Pulmonary artery endothelial cell (primary cell): ENCODE data around the gene SPECC1L. TPM values are rescaled to one million over a fixed set of nuclear protein-coding genes. Genes with fewer than 3 reads are reported as not detected.

Source experiments
- DNase-seq: peaks from one replicate; pipeline ENCODE4 v3.0.0-alpha.2; 2011; ENCODE audit warnings: low read depth, low spot score
- total RNA-seq: library from RNA; depleted of rRNA; stranded (reverse); fragments of >200 nt; gene quantifications from 2 replicates; pipeline ENCODE4 v1.2.3, GENCODE V29; 2014

SPECC1L gene
- total RNA-seq, 1 donor from 2014 or later, result 42.0 TPM

DNA sequence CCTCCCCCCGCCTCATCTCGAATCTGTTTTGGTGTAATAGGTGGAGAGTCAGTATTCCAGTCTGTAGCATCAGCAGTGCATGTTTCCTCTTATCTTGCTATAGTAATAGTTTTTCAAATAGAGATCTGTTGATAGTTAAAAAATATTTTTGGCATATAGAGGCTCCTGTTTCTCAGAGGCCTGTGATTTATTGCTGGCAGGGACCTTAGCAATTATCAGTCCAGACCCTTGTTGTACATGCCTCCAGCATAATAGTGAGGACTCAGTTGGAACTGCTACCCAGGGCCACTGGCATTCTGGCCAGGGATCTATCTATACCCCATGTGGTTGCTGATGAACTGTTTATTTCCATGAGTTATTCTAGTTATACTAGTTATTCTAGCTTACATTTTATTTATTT is 52.6 kb downstream of the SPECC1L start:
- DNase-seq, result no peak

DNA sequence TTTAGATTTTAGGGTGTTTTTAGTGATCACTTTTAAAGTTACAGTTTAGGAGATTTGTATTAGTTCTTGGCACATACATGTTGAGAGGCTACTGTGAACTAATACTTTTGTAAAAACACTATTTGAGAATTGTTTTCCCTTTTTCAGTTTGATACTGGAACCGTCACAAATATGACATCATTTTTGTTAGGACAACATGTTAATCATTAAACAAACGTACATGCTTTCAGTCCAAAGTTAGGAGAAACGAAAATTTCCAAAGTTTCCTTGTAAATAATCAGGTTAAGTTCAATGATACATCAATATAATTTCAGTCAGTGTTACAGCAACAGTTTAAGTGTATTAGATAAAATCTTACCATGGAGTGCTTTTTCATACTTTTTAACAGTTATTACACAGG is 53.1 kb downstream of the SPECC1L start:
- DNase-seq, result no peak

DNA sequence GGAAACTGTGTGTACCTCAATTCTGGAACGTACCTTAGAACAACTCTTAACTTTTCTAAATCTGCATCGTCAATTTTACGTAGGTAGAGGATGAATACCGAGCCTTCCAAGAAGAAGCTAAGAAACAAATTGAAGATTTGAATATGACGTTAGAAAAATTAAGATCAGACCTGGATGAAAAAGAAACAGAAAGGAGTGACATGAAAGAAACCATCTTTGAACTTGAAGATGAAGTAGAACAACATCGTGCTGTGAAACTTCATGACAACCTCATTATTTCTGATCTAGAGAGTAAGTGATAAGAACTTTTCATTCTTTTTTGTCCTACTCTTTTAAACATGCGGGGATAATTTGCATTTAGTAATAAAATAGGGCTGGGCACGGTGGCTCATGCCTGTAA is 53.5 kb downstream of the SPECC1L start:
- no peak for DNase-seq

DNA sequence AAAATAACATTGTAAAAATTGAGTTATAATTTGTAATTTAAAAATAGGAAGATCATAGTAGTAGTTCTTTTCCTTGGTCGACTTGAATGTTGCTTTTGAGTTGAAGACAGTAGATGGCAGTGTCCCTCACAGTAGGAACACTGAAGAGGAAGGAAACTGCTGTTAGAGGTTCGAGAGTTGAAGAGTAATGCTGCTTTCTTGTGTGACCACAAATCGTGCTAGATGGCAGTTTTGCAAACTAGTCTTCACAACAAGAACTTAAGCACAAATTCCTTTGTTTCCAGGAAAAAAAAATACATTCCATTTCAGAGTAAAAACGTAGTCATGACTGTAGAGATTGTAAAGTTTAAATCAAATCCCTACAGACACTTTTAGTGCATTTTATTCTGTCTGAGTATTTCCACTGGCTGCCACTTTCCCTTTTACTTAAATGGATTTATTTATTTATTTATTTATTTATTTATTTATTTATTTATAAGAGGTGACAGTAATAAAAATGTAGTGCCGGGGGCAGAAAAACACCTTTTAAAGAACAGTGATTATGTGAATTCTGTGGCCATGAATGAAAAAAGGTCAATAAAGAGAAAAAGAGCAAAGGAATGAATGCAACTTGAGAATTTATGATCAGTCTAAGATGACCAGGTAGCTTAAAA is 54.6 kb downstream of the SPECC1L start:
- peak; percentile 78 for DNase-seq

DNA sequence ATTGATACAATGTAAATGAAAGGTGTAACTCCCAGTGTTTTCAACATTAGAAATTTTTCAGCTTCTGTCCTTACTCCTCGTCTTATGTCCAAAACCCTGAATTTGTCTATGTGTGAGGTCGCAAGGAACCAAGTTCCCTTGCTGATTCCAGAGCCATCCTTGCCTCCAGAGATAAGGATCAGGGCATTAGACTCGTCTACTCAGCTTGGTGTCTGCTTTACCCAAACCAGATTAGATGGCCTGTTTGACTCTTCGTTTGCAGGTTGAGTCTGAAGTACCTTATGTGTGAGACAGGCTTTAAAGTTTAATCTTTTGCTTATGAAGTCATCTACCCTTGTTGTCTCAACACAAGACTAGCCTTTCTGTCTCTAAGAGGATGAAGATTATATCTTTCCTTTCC is 55.6 kb downstream of the SPECC1L start:
- DNase-seq, result no peak

DNA sequence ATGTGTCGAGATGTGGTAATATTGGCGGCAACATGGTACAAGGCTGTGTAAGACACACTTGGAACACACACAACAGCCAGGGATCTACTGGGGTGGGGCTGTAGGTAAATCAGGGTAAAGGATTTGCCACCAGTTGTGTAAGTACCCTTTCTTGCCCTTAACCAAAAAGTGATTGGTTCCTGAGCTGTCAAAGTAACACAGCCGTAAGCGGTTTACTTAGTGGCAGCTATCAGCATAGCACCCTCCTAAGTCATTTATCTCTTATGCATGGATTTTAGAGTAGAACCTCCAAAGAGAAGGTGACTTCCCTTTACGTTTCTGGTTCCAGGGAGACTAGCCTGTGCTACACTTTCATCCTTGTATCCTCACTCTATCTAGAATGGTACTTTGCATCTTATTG is 57.2 kb downstream of the SPECC1L start:
- DNase-seq, result no peak

DNA sequence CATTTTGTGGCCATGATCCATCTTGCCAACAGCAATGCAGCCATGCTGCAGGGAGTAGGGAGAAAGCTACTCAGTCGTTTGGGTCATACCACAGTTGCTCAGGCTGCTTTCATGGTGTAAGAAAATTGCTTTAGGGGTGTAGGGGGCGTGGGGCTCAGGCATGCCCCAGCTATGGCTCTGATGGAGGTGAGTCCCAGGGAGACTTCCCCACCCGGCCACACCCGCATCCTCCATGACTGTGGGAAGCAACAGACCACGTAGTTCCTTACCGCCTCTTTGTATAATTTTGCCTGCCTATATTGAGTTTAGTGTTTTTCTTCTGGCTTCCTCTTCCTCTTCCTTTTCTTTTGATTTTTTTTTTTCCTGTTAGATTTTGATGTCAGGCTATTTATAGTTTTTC is 58.8 kb downstream of the SPECC1L start:
- DNase-seq, result no peak

DNA sequence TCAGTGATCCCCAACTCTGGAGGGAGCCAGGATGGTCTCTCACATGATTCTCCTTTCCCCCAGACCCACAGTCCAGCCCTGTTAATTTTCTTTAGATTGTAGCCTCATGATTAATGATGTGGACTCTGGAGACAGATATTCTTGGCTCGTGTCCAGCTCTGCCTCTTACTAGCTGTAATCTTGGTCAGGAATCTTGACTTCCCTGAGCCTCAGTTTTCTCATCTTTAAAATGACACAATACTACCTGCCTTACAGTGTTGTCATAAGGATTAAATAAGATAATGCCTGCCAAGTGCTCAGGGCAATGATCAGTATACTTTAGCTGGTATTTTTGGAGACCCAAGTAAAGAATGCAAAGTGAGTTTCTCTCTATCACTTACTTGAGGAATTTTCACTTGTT is 60.0 kb downstream of the SPECC1L start:
- no peak for DNase-seq

DNA sequence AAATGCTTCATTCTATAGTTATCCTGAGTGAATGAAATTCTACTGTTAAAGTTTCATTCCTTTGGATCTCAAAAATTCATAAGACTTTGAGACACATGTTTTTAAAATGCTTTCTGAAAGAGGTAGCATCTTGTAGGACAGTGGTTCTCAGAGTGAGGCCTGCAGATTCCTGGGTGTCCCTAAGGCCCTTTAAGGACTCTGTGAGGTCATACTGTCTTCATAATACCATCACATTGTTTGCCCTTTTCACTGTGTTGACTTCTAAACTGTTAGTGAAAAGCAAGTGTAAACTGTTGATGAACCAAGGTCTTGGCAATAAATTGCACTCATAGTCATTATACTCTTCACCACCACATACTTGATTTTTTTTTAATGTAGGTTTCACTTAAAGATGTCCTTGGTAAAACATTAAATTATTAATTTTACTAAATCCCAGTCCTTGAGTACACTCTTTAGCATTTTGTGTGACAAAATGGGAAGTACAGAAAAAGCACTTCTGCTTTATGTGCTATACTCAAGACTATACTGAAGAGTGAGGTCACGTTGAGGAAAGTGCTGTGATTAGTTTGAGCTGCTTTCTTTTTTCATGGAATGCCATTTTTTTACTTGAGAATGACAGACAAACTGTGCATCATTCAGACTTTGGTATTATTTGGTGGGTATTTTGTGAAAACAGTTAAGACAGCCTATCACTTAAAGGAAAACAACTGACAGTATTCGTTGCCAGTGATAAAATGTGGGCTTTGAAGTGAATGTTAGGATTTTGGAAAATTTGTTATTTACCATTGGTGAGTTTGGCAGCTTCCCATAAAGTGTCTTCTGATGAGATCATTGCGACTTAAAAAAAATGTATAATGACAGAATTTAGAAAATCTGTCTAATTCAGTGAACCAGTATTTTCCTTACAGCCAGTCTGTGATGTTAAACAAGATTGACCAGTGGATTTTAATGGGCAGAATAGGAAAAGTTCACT is 61.1 kb downstream of the SPECC1L start:
- DNase-seq, result no peak

DNA sequence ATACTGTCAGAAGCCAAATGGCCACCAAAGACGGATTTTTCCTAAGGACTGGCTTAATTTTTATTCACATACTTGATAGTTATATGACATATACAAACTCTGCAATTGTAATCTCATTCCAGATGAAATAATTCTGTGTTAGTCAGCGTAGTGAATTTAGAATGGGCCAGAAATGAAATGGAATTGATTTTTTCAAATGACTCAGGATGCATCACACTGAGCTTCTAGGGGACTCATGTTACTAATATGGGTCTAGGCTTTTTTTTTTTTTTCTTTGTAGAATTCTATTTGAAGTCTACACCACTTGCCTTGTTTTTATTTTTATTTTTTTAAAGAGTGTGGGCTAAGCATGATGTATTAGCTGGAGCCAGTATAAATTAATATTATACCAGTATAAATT is 62.7 kb downstream of the SPECC1L start:
- DNase-seq, result no peak

DNA sequence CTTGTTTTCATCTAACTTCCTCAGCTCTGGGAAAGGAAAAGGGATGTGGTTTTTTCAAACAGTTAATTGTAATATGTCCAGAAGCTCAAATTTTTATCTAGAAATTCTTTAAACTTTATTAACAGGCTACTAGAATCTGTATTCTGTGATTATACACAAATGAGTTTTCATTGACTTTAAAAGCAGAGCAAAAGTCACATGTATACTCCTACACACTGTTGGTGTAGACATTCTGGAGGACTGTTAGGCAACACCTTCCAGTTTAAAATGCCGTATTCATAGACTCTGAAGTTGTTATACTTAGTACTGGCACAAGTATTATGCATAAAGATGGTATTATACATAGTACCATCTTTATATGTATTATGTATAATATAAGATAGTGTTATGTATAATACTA is 64.9 kb downstream of the SPECC1L start:
- no peak for DNase-seq

DNA sequence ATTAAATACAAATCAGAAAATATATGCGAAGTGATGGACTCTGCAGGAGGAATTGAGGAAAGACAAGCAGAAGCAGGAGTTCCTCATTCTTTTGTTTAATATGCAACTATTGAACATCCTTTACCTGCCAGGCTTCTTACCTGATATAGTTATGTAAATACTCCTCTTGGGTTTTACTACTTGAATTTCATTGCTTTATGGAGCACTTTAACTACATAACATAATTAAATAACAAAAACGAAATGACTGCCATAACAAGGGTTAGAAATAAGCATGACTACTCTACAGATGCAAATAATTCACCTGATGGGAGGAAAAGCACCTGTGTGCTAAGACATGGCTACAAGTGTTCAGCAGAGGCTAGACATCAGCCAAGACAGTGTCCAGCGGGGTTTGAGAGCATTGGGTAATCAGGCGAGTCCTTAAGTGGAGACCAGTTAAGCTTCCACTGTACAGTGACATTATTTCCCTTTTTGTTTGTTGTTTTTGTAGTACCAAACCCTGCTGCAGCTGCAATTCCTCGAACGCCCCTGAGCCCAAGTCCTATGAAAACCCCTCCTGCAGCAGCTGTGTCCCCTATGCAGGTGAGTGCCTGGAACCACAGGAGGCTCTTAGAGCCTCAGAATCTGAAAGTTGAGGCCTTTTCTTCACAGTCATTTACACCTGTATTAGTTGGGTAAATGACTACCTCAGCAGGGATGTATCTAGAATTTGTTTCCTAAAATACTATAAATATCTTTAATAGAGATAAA is 67.4 kb downstream of the SPECC1L start:
- DNase-seq, result no peak

DNA sequence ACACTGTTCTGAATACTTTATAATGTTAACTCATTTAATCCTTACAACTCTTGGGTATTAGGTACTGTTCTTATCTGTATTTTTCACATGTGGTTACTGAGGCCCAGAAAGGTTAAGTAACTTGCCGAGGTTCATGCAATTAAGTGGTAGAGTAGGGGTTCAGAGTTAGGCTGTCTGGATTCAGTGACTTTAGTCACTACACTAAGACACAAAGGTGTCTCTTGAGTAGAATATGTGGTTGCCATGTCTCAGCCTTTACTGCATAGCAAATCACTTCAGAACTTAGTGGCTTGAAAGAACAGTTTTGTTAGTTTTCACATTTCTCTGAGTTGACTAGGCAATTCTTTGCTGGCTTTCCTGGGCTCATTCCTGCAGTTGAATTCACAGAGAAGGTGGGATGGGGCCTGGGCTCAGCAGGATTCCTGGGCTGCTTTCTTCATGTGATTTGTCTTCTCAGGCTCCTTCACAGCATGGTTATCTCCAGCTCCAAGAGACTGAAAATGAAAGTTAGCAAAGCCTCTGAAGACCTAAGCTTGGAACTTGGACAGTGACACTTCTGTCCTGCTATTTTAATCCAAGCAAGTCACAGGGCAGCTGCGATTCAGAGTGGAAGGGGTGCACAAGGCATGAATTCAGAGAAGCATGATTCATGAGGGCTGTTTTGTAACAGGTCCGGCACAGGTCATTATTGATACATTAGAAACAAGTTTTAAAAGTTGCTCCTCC is 68.3 kb downstream of the SPECC1L start:
- no peak for DNase-seq

DNA sequence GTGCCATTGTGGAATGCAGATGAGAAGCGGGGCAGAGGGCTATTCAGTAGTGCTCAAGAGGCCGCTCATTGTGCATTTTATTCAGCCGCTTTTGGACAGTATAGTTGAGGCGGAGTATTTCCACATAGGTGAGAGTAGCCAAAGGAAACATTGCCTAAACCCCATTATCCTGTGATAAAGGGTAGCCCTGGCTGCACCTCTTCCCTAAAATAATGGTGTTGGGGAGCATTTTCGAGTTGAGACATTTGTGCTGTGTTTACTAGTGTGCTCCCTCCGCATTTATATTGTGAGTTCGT is 68.8 kb downstream of the SPECC1L start:
- DNase-seq, result no peak

DNA sequence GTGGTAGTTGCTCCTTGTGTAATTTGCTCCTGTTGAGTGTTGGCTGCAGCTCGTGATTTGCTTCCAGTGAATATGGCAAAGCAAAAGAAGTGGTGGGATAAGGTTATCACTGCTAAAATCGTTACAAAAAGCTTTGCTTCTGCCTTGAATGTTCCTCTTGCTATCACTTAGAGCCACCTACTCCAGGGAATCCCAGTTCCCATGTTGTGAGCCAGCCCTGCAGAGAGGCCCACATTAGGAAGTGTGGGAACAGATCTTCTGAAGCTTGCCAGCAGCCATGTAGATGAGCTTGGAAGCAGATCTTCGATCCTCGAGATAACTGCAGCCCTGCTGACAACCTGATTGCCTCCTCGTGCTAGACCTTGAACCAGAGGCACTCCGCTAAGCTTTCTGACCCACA is 71.0 kb downstream of the SPECC1L start:
- DNase-seq, result no peak

DNA sequence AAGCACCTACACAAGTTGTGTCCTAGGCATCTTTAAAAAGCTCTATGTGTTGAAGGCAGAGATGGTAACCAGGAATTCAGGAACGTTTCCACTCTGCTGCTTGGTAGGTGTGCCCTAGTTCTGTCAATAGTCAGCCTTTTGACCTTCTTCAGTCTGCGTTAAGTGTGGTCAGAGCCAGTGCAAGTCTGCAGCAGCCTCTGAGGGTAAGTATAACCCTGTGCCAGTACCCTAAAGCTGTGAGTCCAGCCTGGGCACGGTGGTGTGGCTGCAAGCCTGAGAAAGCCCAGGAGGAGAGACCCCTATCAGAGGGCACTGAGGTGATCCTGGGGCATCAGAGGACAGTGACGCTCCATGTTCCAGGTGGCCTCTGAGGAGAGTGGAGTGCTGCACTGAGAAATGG is 80.0 kb downstream of the SPECC1L start:
- DNase-seq, result no peak

DNA sequence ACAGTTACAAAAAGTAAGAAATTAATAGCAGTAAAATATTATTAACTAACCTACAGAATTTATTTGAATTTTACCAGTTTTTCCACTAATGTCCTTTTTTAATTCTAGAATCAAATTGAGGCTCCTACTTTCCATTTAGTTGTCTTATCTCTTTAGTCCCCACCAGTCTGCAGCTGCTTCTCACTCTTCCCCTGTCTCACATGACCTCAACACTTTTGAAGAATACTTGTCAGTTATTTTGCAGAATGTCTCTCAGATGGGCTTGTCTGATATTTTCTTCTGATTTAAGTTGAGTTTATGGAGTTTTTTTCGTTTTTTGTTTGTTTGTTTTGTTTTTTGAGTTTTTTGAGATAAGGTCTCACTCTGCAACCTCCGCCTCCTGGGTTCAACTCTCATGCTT is 82.5 kb downstream of the SPECC1L start:
- no peak for DNase-seq

DNA sequence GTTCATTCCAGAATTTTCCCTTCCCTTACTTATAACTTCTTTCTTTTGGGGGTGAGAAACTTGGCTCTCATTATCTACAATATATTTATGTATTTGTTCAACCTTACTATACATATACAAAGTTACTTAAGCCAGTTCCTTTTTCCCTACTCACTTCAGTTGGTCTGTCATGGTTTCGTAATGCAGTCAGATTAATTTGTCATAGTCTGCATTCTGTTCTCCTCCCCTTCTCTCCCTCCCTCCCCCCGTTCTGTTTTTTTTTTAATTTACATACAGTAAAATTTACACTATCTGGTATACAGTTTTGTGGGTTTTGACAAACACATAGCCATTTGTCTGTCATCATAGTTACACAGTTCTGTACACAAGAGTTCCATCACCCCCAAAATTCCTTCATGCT is 84.9 kb downstream of the SPECC1L start:
- no peak for DNase-seq

DNA sequence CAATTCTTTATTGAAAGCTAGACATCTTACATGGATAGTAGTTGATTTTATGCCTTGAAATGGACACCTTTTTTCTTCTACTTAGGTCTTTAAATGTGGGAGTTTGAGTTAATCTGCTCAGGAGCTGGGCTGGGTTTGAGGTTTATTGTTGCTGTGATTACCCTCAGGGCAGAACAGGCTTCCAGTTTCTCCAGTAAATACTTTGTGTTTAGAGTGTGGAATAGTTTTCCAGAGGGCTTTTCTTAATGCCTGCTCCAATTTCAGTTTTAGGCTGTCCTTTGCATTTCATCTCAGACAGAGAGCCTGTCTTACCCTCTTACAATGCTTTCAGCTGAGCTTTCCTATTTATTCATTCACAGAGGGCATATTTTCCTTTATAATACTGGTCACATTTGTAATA is 86.9 kb downstream of the SPECC1L start:
- no peak for DNase-seq

DNA sequence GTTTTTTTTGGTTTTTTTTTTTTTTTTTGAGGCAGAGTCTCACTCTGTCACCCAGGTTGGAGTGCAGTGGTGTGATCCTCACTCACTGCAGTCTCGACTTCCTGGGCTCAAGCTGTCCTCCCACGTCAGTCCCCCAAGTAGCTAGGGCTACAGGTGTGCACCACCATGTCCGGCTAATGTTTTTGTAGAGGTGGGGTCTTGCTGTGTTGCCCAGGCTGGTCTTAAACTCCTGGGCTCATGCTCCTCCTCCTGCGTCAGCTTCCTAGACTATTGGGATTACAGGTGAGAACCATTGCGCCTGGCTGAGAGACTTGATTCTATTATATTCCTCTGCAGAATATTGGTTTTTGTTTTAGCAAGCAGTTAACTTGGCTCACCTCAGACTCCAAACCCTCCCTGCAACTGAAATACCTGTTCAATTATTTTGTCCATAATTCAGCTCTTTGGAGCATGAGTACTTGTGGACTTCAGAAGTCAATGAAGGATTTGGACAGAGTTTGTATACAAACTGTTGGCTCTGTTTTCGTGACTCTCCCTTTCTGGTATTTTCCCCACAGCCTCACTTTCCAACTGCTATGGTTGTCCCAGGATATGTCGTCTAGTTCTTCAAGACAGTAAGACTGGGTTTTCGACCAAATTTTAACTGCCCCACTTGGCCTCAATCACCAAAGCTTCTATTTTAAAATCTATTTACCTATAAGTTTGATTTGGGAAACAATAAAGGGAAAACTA is 87.6 kb downstream of the SPECC1L start:
- no peak for DNase-seq
